H1 (cell line): ENCODE data around the gene PLAC1. TPM values are rescaled to one million over a fixed set of nuclear protein-coding genes. Genes with fewer than 3 reads are reported as not detected.

Experiments used
- CTCF ChIA-PET: fragments of 300-600 bp; sonication (Branson Sonifier 250); formaldehyde crosslinking; loops from one replicate; lab custom pipeline; 2021; ENCODE audit not compliant: partially characterized antibody; lab: Charles Lee
- POLR2A ChIA-PET: fragments of 300-600 bp; sonication (Branson Sonifier 250); formaldehyde crosslinking; loops from one replicate; lab custom pipeline; 2021; ENCODE audit warnings: inconsistent platforms; ENCODE audit not compliant: partially characterized antibody; lab: Charles Lee
- DNase-seq, 2 experiments: peaks; one replicate each; pipeline versions ENCODE4 v3.0.0 to v3.0.0-alpha.2; 2010 to 2022; ENCODE audit warnings: low spot score in 2 of 2, low read depth in 1 of 2, mixed read lengths in 1 of 2
- FAIRE-seq: peaks from 2 replicates; lab custom pipeline; 2011; peaks lifted over from hg19 to GRCh38; lab: Jason Lieb, UNC
- H2AFZ ChIP-seq: 2 replicates; pipeline ENCODE4 v1.8.1; 2012; ENCODE audit warnings: low read length, inconsistent platforms
- H2AK5ac ChIP-seq: 2 replicates; pipeline ENCODE4 v1.6.1; 2013; ENCODE audit warnings: low read depth, low read length
- H2BK120ac ChIP-seq: replicated peaks from 2 replicates; pipeline ENCODE3; 2013; ENCODE audit warnings: low read depth, low read length, inconsistent platforms
- H2BK12ac ChIP-seq: 2 replicates; pipeline ENCODE4 v1.6.1; 2013; ENCODE audit warnings: low read depth, low read length
- H2BK15ac ChIP-seq: 2 replicates; pipeline ENCODE4 v1.6.1; 2013; ENCODE audit warnings: low read length
- H2BK20ac ChIP-seq: 2 replicates; pipeline ENCODE4 v1.6.1; 2013; ENCODE audit warnings: low read length
- H2BK5ac ChIP-seq: 2 replicates; pipeline ENCODE4 v1.6.1; 2013; ENCODE audit warnings: low read depth, low read length
- H3K14ac ChIP-seq: 2 replicates; pipeline ENCODE4 v1.6.1; 2013; ENCODE audit warnings: inconsistent platforms; ENCODE audit not compliant: insufficient read length
- H3K18ac ChIP-seq: 2 replicates; pipeline ENCODE4 v1.6.1; 2013; ENCODE audit warnings: low read length; ENCODE audit errors: extremely low read depth
- H3K23ac ChIP-seq: 2 replicates; pipeline ENCODE4 v1.6.1; 2013; ENCODE audit warnings: inconsistent platforms; ENCODE audit not compliant: insufficient read length
- H3K23me2 ChIP-seq: 2 replicates; pipeline ENCODE4 v1.6.1; 2013; ENCODE audit warnings: low read depth, low read length
- H3K27ac ChIP-seq: 2 replicates; pipeline ENCODE4 v1.6.1; 2011; ENCODE audit warnings: low read depth, low read length, inconsistent platforms
- H3K27me3 ChIP-seq, 4 experiments: replicated peaks in 1 of 4; 1 replicate in 1 of 4; 2 replicates in 3 of 4; pipeline versions ENCODE4 v1.6.1 to v1.8.1; 2011 to 2013; ENCODE audit warnings: low read length in 3 of 4, mild to moderate bottlenecking in 3 of 4, inconsistent platforms in 2 of 4, mixed read lengths in 2 of 4, moderate library complexity in 1 of 4; ENCODE audit not compliant: control insufficient read depth in 3 of 4, insufficient read depth in 3 of 4; ENCODE audit errors: extremely low read depth in 1 of 4
- H3K36me3 ChIP-seq, 4 experiments: 2 replicates each; pipeline versions ENCODE4 v1.6.1 to v1.8.1; 2011 to 2013; ENCODE audit warnings: mild to moderate bottlenecking in 4 of 4, low read length in 3 of 4, moderate library complexity in 2 of 4, control low read depth in 1 of 4, inconsistent platforms in 1 of 4; ENCODE audit not compliant: insufficient read depth in 4 of 4, control insufficient read depth in 2 of 4
- H3K4ac ChIP-seq: replicated peaks from 2 replicates; pipeline ENCODE3; 2013; ENCODE audit warnings: low read length, low read depth, mixed read lengths, inconsistent platforms; ENCODE audit not compliant: insufficient read length
- H3K4me1 ChIP-seq, 4 experiments: replicated peaks in 1 of 4; 1 replicate in 1 of 4; 2 replicates in 3 of 4; pipeline versions ENCODE4 v1.6.1 to v1.8.1; 2011 to 2013; ENCODE audit warnings: low read length in 3 of 4, inconsistent platforms in 2 of 4, mixed read lengths in 1 of 4; ENCODE audit not compliant: insufficient read depth in 4 of 4, control insufficient read depth in 3 of 4
- H3K4me2 ChIP-seq, 2 experiments: 2 replicates each; pipeline versions ENCODE4 v1.6.1 to v1.8.1; 2011 to 2013; ENCODE audit warnings: low read depth in 2 of 2, low read length in 2 of 2, control low read depth in 1 of 2, inconsistent platforms in 1 of 2, mild to moderate bottlenecking in 1 of 2; ENCODE audit not compliant: insufficient read depth in 1 of 2
- H3K4me3 ChIP-seq, 4 experiments: fragments of 200-600, 300-600 bp in 1 of 4; sonication (generic), shearing (Covaris generic), sonication (Bioruptor Twin) in 1 of 4; 2 replicates each; pipeline versions ENCODE4 v1.5.1 to v1.8.1; 2011 to 2016; ENCODE audit warnings: low read length in 4 of 4, low read depth in 3 of 4, control low read depth in 2 of 4, inconsistent platforms in 2 of 4, mild to moderate bottlenecking in 2 of 4, mixed read lengths in 1 of 4, moderate library complexity in 1 of 4; ENCODE audit not compliant: insufficient read depth in 2 of 4; ENCODE audit errors: extremely low read depth in 1 of 4
- H3K56ac ChIP-seq: replicated peaks from 2 replicates; pipeline ENCODE3; 2013; ENCODE audit warnings: low read depth, mild to moderate bottlenecking, mixed read lengths, low read length, inconsistent platforms; ENCODE audit not compliant: insufficient read length
- H3K79me1 ChIP-seq: 2 replicates; pipeline ENCODE4 v1.6.1; 2013; ENCODE audit warnings: low read depth, low read length, control low read depth
- H3K79me2 ChIP-seq, 2 experiments: 2 replicates each; pipeline versions ENCODE4 v1.6.1 to v1.8.1; 2012 to 2013; ENCODE audit warnings: low read length in 2 of 2, mild to moderate bottlenecking in 2 of 2, inconsistent platforms in 1 of 2; ENCODE audit not compliant: insufficient read depth in 2 of 2, control insufficient read depth in 1 of 2
- H3K9ac ChIP-seq, 4 experiments: replicated peaks in 1 of 4; 1 replicate in 1 of 4; 2 replicates in 3 of 4; pipeline versions ENCODE4 v1.6.1 to v1.8.1; 2011 to 2013; ENCODE audit warnings: low read depth in 3 of 4, low read length in 3 of 4, control low read depth in 2 of 4, mild to moderate bottlenecking in 2 of 4, moderate library complexity in 2 of 4, inconsistent platforms in 1 of 4; ENCODE audit errors: extremely low read depth in 1 of 4
- H3K9me3 ChIP-seq, 2 experiments: 2 replicates each; pipeline versions ENCODE4 v1.6.1 to v1.8.1; 2012 to 2013; ENCODE audit warnings: mild to moderate bottlenecking in 2 of 2, moderate library complexity in 2 of 2, control low read depth in 1 of 2, inconsistent platforms in 1 of 2, low read depth in 1 of 2, low read length in 1 of 2, mixed read lengths in 1 of 2; ENCODE audit not compliant: insufficient read depth in 2 of 2
- H4K20me1 ChIP-seq, 2 experiments: replicated peaks in 1 of 2; 2 replicates each; pipeline versions ENCODE3 to v1.8.1; 2011 to 2013; ENCODE audit warnings: inconsistent platforms in 2 of 2, low read length in 2 of 2, mild to moderate bottlenecking in 1 of 2; ENCODE audit not compliant: insufficient read depth in 2 of 2, control insufficient read depth in 1 of 2
- H4K5ac ChIP-seq: 2 replicates; pipeline ENCODE4 v1.6.1; 2013; ENCODE audit warnings: low read length, low read depth, mixed read lengths, inconsistent platforms; ENCODE audit not compliant: insufficient read length
- H4K8ac ChIP-seq: 2 replicates; pipeline ENCODE4 v1.8.0; 2013; ENCODE audit warnings: mild to moderate bottlenecking, moderate library complexity, low read length, inconsistent platforms; ENCODE audit not compliant: insufficient read depth; ENCODE audit errors: extremely low read depth
- H4K91ac ChIP-seq: replicated peaks from 2 replicates; pipeline ENCODE3; 2013; ENCODE audit warnings: low read length, mixed read lengths, inconsistent platforms; ENCODE audit not compliant: insufficient read length
- GABPA ChIP-seq: IDR thresholded peaks from 2 replicates; pipeline ENCODE4 v1.6.1; 2011; ENCODE audit warnings: mild to moderate bottlenecking, low read length, moderate library complexity, borderline replicate concordance; ENCODE audit not compliant: insufficient read depth
- MAFK ChIP-seq: IDR thresholded peaks from 2 replicates; pipeline ENCODE4 v1.6.1; 2012; ENCODE audit warnings: low read depth, mild to moderate bottlenecking, improper control_type of control experiment, low read length
- RAD21 ChIP-seq, 2 experiments: IDR thresholded peaks in 1 of 2; conservative IDR thresholded peaks in 1 of 2; 2 replicates each; pipeline ENCODE4 v1.6.1; 2011; ENCODE audit warnings: low read depth in 2 of 2, low read length in 2 of 2, improper control_type of control experiment in 1 of 2, inconsistent platforms in 1 of 2, mild to moderate bottlenecking in 1 of 2, moderate library complexity in 1 of 2
- SAP30 ChIP-seq: fragments of 300-600 bp; sonication (generic); IDR thresholded peaks from 2 replicates; pipeline ENCODE4 v1.7.1; 2012; ENCODE audit warnings: low read length, moderate library complexity, mild to moderate bottlenecking, inconsistent platforms; ENCODE audit not compliant: insufficient read depth, insufficient replicate concordance
- SIX5 ChIP-seq: IDR thresholded peaks from 2 replicates; pipeline ENCODE4 v1.6.1; 2011; ENCODE audit warnings: mild to moderate bottlenecking, low read depth, low read length
- TEAD4 ChIP-seq: IDR thresholded peaks from 2 replicates; pipeline ENCODE4 v1.6.1; 2012; ENCODE audit warnings: low read depth, low read length, inconsistent platforms, mixed read lengths
- ZNF274 ChIP-seq: IDR thresholded peaks from 2 replicates; pipeline ENCODE4 v1.7.0; 2012; ENCODE audit warnings: low read length, borderline replicate concordance; ENCODE audit errors: extremely low read depth
- WGBS, 2 experiments: shearing (Covaris generic) in 1 of 2; methylation state at CpG; one replicate each; pipeline versions ENCODE4 v1.1.6 to v1.1.7; 2013 to 2015; ENCODE audit warnings: low lambda C conversion rate in 2 of 2, mixed read lengths in 2 of 2, inconsistent platforms in 1 of 2, low coverage in 1 of 2, missing lambda C conversion rate in 1 of 2; ENCODE audit not compliant: insufficient replicate concordance in 2 of 2, insufficient coverage in 1 of 2, insufficient read length in 1 of 2; ENCODE audit errors: extremely low coverage in 1 of 2, missing lambda C conversion rate in 1 of 2; 5-methylcytosine and 5-hydroxymethylcytosine counted together
- polyA plus RNA-seq, 7 experiments: library from polyadenylated mRNA; depleted of rRNA in 3 of 7; stranded (reverse) in 5 of 7; unstranded in 2 of 7; fragments of >200 nt in 5 of 7; fragments of 200-250 nt in 2 of 7; gene quantifications; 1 replicate in 5 of 7; 2 replicates in 1 of 7; 4 replicates in 1 of 7; pipeline versions ENCODE4 v1.2.1 to v1.2.3, GENCODE V29; 2011 to 2013; ENCODE audit warnings: missing spikeins in 2 of 7, mixed read lengths in 2 of 7
- total RNA-seq: library from RNA; stranded (reverse); fragmentation: NEBNext Ultra II Directional; extraction: Animal tissue kit (Norgen Biotek cat#: 25700); gene quantifications from 2 replicates; pipeline ENCODE4 v1.2.1, GENCODE V29; 2021

Gene PLAC1
- total and polyA plus RNA-seq, 2 of the 8 experiments (the other 6 are each of a cell fraction or from before 2014, with no cell fraction given): 1.8 TPM; not detected in 1

DNA sequence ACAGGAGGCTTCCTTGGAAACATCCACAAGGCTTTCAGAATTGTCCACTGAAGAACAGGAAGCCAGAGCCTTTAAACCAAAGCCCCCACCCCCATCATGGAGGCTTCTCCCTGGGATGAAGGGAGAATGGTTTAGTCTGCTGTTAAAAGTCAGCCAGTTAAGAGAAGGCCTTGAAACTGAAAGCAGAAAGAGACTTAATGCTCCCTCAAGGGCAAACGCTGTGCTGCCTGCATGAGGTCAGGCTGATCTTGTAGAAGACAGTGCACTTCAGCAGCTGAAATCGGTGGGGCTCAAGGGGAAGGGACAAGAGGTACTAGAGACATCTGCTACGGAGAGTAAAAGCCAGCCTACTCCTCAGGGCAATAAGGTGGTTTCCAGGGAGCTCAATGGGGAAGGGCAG is 129.3 kb downstream of the PLAC1 start:
- 72% methylated on average over 3 of the region's 3 CpGs; no CpG with 5 or more reads in 1 of the 2 experiments for WGBS, 2 experiments
- Histone ChIP-seq H3K27ac (no peak overlapping the region), H2BK120ac (no peak overlapping the region), H3K4me3 (no peak overlapping the region), H2BK12ac (no peak overlapping the region), H4K20me1 (no peaks in the 10 kb centered on the region), H3K9ac (no peak overlapping the region), H2BK15ac (no peak overlapping the region), H3K9me3 (no peaks in the 10 kb centered on the region), H3K79me1 (no peaks in the 10 kb centered on the region), H2AFZ (no peak overlapping the region), H3K4ac (no peak overlapping the region), H2AK5ac (no peak overlapping the region), H3K79me2 (no peaks in the 10 kb centered on the region), H3K23me2 (no peaks in the 10 kb centered on the region)
- ChIA-PET CTCF (interaction anchor here (1.0 to 1.3 kb wide), 2 partner anchors 8 to 254 kb away, joined by 4 to 6 read pairs; no protein-coding TSS in a partner anchor), POLR2A (interaction anchor here (0.6 kb wide), 1 partner anchor 56 kb away, joined by 3 read pairs; no protein-coding TSS in a partner anchor)
- FAIRE-seq: no peak
- TF ChIP-seq SIX5: no peak
- TF ChIP-seq MAFK: no peak
- TF ChIP-seq SAP30: no peak
- no peak for TF ChIP-seq ZNF274
- TF ChIP-seq TEAD4: no peak
- TF ChIP-seq RAD21 (IDR thresholded peaks at IDR 0.05 in 1 of 2, conservative IDR thresholded peaks at IDR 0.05 in 1 of 2; ENCODE audit: low read depth in 2 of 2, low read length in 2 of 2): no peak
- TF ChIP-seq GABPA: no peak
- TF ChIP-seq, all 59 proteins: peak for 0
- Histone ChIP-seq H3K27me3 (no peaks in the 10 kb centered on the region), H3K4me2 (no peak overlapping the region), H2BK5ac (no peak overlapping the region), H3K4me1 (peaks cover 0 to 9% (median 0%) of the 10 kb centered on the region in 4 experiments; a peak in 2 of 7 replicates), H3K56ac (no peak overlapping the region), H3K14ac (no peak overlapping the region), H3K18ac (no peak overlapping the region), H2BK20ac (no peak overlapping the region), H3K36me3 (no peaks in the 10 kb centered on the region), H3K23ac (no peak overlapping the region), H4K5ac (no peak overlapping the region), H4K91ac (no peak overlapping the region), H4K8ac (no peak overlapping the region)
- DNase-seq: no peak
